ENCODE data around the gene XPO5. TPM values are rescaled to one million over a fixed set of nuclear protein-coding genes. Genes with fewer than 3 reads are reported as not detected.

The XPO5 gene
- total and polyA plus RNA-seq, 9 of the 15 experiments (the other 6 are each of a cell fraction or from before 2014, with no cell fraction given): 36.0 to 170 (median 99.1) TPM

DNA sequence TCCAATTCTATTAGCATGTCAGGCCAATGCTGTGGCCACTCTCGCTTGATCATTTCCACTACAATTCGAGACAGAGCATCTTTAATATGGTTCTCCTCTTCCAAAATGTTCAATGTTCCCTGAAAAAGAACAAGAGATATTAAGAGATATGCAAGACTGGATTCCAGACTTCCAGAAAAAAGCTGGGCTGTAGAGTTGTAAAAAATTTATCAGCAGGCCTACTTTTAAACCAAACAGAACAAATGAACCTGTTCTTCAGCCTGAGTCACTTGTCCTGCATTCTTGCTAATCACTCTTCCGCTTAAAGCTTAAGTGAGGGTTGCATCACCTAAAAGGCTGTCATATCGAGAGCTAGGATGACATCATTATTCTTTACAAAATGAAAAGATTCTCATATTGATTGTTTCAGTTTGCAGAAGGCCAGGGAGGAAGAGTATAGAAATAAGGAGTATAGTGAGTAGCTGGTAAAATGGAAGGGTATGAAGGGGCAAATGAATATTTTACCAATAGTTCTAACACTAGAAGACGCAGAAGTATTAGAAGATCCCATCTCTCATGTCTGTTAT lies 4.9 kb downstream of the XPO5 start (continued):
- TF ChIP-seq NFXL1 (CRISPR knock-in tag; IDR thresholded peaks at IDR 0.05) (peak; percentile 88), NR2C2 (CRISPR knock-in tag; IDR thresholded peaks at IDR 0.05) (no peak), NR2C2 (tag; IDR thresholded peaks at IDR 0.05) (peak; percentile 76), NFE2 (IDR thresholded peaks at IDR 0.05; ENCODE audit: low read depth) (peak; percentile 69), TCF7 (IDR thresholded peaks at IDR 0.05; ENCODE audit: borderline replicate concordance) (no peak), CTBP1 (IDR thresholded peaks at IDR 0.05; ENCODE audit: borderline replicate concordance) (no peak), STAT5A (IDR thresholded peaks at IDR 0.05; ENCODE audit: borderline replicate concordance, low read length) (no peak), NONO (IDR thresholded peaks at IDR 0.05; ENCODE audit: low read depth in 2 of 2, low read length in 1 of 2) (no peak), SMARCB1 (IDR thresholded peaks at IDR 0.05; ENCODE audit: insufficient read length, low read depth) (no peak), TBL1XR1 (IDR thresholded peaks at IDR 0.05; ENCODE audit: low read length in 2 of 2) (peak in 1 of 2 experiments; percentile 57; a peak in 1 of 4 replicates), WHSC1 (IDR thresholded peaks at IDR 0.05; ENCODE audit: low read length) (no peak), ZNF197 (CRISPR knock-in tag; IDR thresholded peaks at IDR 0.05; ENCODE audit: low read depth) (0 out of 2 replicates have a peak, but pooled peaks have one; percentile 37), ZNF436 (CRISPR knock-in tag; IDR thresholded peaks at IDR 0.05) (no peak), ZKSCAN8 (CRISPR knock-in tag; IDR thresholded peaks at IDR 0.05) (no peak; the same call in 1 of the 2 replicates), PHB (CRISPR knock-in tag; IDR thresholded peaks at IDR 0.05) (no peak), TARDBP (IDR thresholded peaks at IDR 0.05) (no peak)
- TF ChIP-seq, protein P1, sequence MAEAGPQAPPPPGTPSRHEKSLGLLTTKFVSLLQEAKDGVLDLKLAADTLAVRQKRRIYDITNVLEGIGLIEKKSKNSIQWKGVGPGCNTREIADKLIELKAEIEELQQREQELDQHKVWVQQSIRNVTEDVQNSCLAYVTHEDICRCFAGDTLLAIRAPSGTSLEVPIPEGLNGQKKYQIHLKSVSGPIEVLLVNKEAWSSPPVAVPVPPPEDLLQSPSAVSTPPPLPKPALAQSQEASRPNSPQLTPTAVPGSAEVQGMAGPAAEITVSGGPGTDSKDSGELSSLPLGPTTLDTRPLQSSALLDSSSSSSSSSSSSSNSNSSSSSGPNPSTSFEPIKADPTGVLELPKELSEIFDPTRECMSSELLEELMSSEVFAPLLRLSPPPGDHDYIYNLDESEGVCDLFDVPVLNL (CRISPR knock-in tag; IDR thresholded peaks at IDR 0.05; ENCODE audit: low read depth): no peak
- TF ChIP-seq, protein P2, sequence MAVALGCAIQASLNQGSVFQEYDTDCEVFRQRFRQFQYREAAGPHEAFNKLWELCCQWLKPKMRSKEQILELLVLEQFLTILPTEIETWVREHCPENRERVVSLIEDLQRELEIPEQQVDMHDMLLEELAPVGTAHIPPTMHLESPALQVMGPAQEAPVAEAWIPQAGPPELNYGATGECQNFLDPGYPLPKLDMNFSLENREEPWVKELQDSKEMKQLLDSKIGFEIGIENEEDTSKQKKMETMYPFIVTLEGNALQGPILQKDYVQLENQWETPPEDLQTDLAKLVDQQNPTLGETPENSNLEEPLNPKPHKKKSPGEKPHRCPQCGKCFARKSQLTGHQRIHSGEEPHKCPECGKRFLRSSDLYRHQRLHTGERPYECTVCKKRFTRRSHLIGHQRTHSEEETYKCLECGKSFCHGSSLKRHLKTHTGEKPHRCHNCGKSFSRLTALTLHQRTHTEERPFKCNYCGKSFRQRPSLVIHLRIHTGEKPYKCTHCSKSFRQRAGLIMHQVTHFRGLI (CRISPR knock-in tag; IDR thresholded peaks at IDR 0.05): no peak
- TF ChIP-seq, protein P3, sequence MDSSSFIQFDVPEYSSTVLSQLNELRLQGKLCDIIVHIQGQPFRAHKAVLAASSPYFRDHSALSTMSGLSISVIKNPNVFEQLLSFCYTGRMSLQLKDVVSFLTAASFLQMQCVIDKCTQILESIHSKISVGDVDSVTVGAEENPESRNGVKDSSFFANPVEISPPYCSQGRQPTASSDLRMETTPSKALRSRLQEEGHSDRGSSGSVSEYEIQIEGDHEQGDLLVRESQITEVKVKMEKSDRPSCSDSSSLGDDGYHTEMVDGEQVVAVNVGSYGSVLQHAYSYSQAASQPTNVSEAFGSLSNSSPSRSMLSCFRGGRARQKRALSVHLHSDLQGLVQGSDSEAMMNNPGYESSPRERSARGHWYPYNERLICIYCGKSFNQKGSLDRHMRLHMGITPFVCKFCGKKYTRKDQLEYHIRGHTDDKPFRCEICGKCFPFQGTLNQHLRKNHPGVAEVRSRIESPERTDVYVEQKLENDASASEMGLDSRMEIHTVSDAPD (CRISPR knock-in tag; IDR thresholded peaks at IDR 0.05): no peak
- TF ChIP-seq, protein P4, sequence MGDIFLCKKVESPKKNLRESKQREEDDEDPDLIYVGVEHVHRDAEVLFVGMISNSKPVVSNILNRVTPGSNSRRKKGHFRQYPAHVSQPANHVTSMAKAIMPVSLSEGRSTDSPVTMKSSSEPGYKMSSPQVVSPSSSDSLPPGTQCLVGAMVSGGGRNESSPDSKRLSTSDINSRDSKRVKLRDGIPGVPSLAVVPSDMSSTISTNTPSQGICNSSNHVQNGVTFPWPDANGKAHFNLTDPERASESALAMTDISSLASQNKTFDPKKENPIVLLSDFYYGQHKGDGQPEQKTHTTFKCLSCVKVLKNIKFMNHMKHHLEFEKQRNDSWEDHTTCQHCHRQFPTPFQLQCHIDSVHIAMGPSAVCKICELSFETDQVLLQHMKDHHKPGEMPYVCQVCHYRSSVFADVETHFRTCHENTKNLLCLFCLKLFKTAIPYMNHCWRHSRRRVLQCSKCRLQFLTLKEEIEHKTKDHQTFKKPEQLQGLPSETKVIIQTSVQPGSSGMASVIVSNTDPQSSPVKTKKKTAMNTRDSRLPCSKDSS (IDR thresholded peaks at IDR 0.05; ENCODE audit: low read depth, partially characterized antibody): no peak
- TF ChIP-seq, protein P5, sequence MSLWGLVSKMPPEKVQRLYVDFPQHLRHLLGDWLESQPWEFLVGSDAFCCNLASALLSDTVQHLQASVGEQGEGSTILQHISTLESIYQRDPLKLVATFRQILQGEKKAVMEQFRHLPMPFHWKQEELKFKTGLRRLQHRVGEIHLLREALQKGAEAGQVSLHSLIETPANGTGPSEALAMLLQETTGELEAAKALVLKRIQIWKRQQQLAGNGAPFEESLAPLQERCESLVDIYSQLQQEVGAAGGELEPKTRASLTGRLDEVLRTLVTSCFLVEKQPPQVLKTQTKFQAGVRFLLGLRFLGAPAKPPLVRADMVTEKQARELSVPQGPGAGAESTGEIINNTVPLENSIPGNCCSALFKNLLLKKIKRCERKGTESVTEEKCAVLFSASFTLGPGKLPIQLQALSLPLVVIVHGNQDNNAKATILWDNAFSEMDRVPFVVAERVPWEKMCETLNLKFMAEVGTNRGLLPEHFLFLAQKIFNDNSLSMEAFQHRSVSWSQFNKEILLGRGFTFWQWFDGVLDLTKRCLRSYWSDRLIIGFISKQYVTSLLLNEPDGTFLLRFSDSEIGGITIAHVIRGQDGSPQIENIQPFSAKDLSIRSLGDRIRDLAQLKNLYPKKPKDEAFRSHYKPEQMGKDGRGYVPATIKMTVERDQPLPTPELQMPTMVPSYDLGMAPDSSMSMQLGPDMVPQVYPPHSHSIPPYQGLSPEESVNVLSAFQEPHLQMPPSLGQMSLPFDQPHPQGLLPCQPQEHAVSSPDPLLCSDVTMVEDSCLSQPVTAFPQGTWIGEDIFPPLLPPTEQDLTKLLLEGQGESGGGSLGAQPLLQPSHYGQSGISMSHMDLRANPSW (CRISPR knock-in tag; IDR thresholded peaks at IDR 0.05): no peak
